ENCODE measurements around the gene BABAM2. TPM values are rescaled to one million over a fixed set of nuclear protein-coding genes. Genes with fewer than 3 reads are reported as not detected.

BABAM2 gene
- total RNA-seq, 1 experiment from 2014 or later = 16.3 TPM

GRCh38 chr2:28038722-28039121 is 148.2 kb downstream of the BABAM2 start:
- H3K4me2 ChIP-seq (ENCODE audit: low read length) = no peak overlapping the region
- no peak for TF ChIP-seq CTCF (conservative IDR thresholded peaks at IDR 0.05; ENCODE audit: low read depth, low read length)
- TF ChIP-seq EZH2phosphoT487 (IDR thresholded peaks at IDR 0.05; ENCODE audit: borderline replicate concordance, low read length) = no peak
- no peak for TF ChIP-seq EZH2 (IDR thresholded peaks at IDR 0.05; ENCODE audit: low read length, unreplicated experiment)
- H2AFZ ChIP-seq (ENCODE audit: low read length) = no peak overlapping the region
- DNase-seq = no peak
- no peak overlapping the region for H3K4me3 ChIP-seq (ENCODE audit: low read length)
- H3K9me3 ChIP-seq (ENCODE audit: low read length) = no peaks in the 10 kb centered on the region
- ChIA-PET CTCF (interaction anchor here (0.6 kb wide), 1 partner anchor 353 kb away, joined by 10 read pairs; no protein-coding TSS in a partner anchor), POLR2A (ENCODE audit: unreplicated experiment) (no interaction called here)
- H3K79me2 ChIP-seq (ENCODE audit: low read length) = no peaks in the 10 kb centered on the region
- BruUV-seq (replicated peaks) = no TSS peak
- ATAC-seq = no peak
- no peaks in the 10 kb centered on the region for H3F3A ChIP-seq (ENCODE audit: low read length, unreplicated experiment)
- H3K36me3 ChIP-seq (ENCODE audit: low read depth, low read length) = no peaks in the 10 kb centered on the region
- H4K20me1 ChIP-seq (ENCODE audit: low read length) = no peaks in the 10 kb centered on the region
- intact Hi-C loops (cut with micrococcal nuclease) = no loop called here
- H3K9me2 ChIP-seq (replicated peaks; ENCODE audit: low read length) = no peaks in the 10 kb centered on the region
- no peaks in the 10 kb centered on the region for H3K27me3 ChIP-seq (ENCODE audit: low read length)
- no peak overlapping the region for H3K9ac ChIP-seq (ENCODE audit: low read length)
- H3K27ac ChIP-seq (ENCODE audit: low read length) = no peak overlapping the region
- H3K4me1 ChIP-seq (ENCODE audit: insufficient read depth, low read length) = no peaks in the 10 kb centered on the region

- peaks cover 39% of the 10 kb centered on the region for H3K4me1 ChIP-seq (ENCODE audit: insufficient read depth, low read length)
- H2AFZ ChIP-seq (ENCODE audit: low read length) = no peak overlapping the region
- H3K9me2 ChIP-seq (replicated peaks; ENCODE audit: low read length) = no peaks in the 10 kb centered on the region
- no peak overlapping the region for H3K9ac ChIP-seq (ENCODE audit: low read length)
- H3K27ac ChIP-seq (ENCODE audit: low read length) = peak overlapping the region; percentile 40
- intact Hi-C loops (cut with micrococcal nuclease) = loop anchor here (10.0 kb wide), 1 partner anchor 241 kb away; no protein-coding TSS in a partner anchor
- POLR2A ChIA-PET (ENCODE audit: unreplicated experiment) = interaction anchor here (0.6 kb wide), 1 partner anchor 91 kb away, joined by 3 read pairs; no protein-coding TSS in a partner anchor
- H3K4me3 ChIP-seq (ENCODE audit: low read length) = peak overlapping the region; percentile 34; the same call in 1 of the 2 replicates
- H3K9me3 ChIP-seq (ENCODE audit: low read length) = no peaks in the 10 kb centered on the region
- CTCF ChIA-PET = interaction anchor here (0.8 kb wide), 1 partner anchor 363 kb away, joined by 8 read pairs; no protein-coding TSS in a partner anchor
- DNase-seq = peak; percentile 69
- H3K79me2 ChIP-seq (ENCODE audit: low read length) = no peaks in the 10 kb centered on the region
- H3K36me3 ChIP-seq (ENCODE audit: low read depth, low read length) = no peaks in the 10 kb centered on the region
- peak overlapping the region; percentile 58 for H3K4me2 ChIP-seq (ENCODE audit: low read length)
- peaks cover 6% of the 10 kb centered on the region for H3F3A ChIP-seq (ENCODE audit: low read length, unreplicated experiment)
- H4K20me1 ChIP-seq (ENCODE audit: low read length) = no peaks in the 10 kb centered on the region
- no peak for TF ChIP-seq EZH2 (IDR thresholded peaks at IDR 0.05; ENCODE audit: low read length, unreplicated experiment)
- TF ChIP-seq CTCF (conservative IDR thresholded peaks at IDR 0.05; ENCODE audit: low read depth, low read length) = no peak
- no peak for TF ChIP-seq EZH2phosphoT487 (IDR thresholded peaks at IDR 0.05; ENCODE audit: borderline replicate concordance, low read length)
- no TSS peak for BruUV-seq (replicated peaks)
- peak; percentile 63 for ATAC-seq
- no peaks in the 10 kb centered on the region for H3K27me3 ChIP-seq (ENCODE audit: low read length)
Observed at GRCh38 chr2:28045676-28046351, 155.3 kb downstream of the BABAM2 start.

- ChIA-PET CTCF (no interaction called here), POLR2A (ENCODE audit: unreplicated experiment) (no interaction called here)
- Histone ChIP-seq H3K9me3 (ENCODE audit: low read length) (no peaks in the 10 kb centered on the region), H3K4me2 (ENCODE audit: low read length) (no peak overlapping the region), H3K4me1 (ENCODE audit: insufficient read depth, low read length) (peaks cover 39% of the 10 kb centered on the region), H3K27ac (ENCODE audit: low read length) (no peak overlapping the region), H3K27me3 (ENCODE audit: low read length) (no peaks in the 10 kb centered on the region), H3K79me2 (ENCODE audit: low read length) (no peaks in the 10 kb centered on the region), H3F3A (ENCODE audit: low read length, unreplicated experiment) (peaks cover 6% of the 10 kb centered on the region), H4K20me1 (ENCODE audit: low read length) (no peaks in the 10 kb centered on the region), H3K4me3 (ENCODE audit: low read length) (no peak overlapping the region), H3K36me3 (ENCODE audit: low read depth, low read length) (no peaks in the 10 kb centered on the region), H3K9me2 (replicated peaks; ENCODE audit: low read length) (no peaks in the 10 kb centered on the region), H2AFZ (ENCODE audit: low read length) (no peak overlapping the region), H3K9ac (ENCODE audit: low read length) (no peak overlapping the region)
- TF ChIP-seq EZH2 (IDR thresholded peaks at IDR 0.05; ENCODE audit: low read length, unreplicated experiment) (no peak), CTCF (conservative IDR thresholded peaks at IDR 0.05; ENCODE audit: low read depth, low read length) (no peak), EZH2phosphoT487 (IDR thresholded peaks at IDR 0.05; ENCODE audit: borderline replicate concordance, low read length) (no peak)
- no TSS peak for BruUV-seq (replicated peaks)
- DNase-seq (no peak), ATAC-seq (no peak)
- intact Hi-C loops (cut with micrococcal nuclease) = loop anchor here (10.0 kb wide), 1 partner anchor 242 kb away; no protein-coding TSS in a partner anchor
Observed at GRCh38 chr2:28046921-28047320, 156.4 kb downstream of the BABAM2 start.

All from PC-3 (cell line).